Bronchial epithelial cell (primary cell): Measurements from ENCODE around the gene LIMS2. TPM values are rescaled to one million over a fixed set of nuclear protein-coding genes. Genes with fewer than 3 reads are reported as not detected.

Experiments
- DNase-seq: peaks from one replicate; pipeline ENCODE4 v3.0.0-alpha.2; 2010; ENCODE audit warnings: low read depth
- FAIRE-seq: peaks from 2 replicates; lab custom pipeline; 2011; peaks lifted over from hg19 to GRCh38; lab: Jason Lieb, UNC
- H3K27me3 ChIP-seq: 2 replicates; pipeline ENCODE4 v1.5.1; 2011; ENCODE audit warnings: low read length; ENCODE audit not compliant: control insufficient read depth, insufficient read depth
- H3K36me3 ChIP-seq: 2 replicates; pipeline ENCODE4 v1.5.1; 2011; ENCODE audit warnings: low read length; ENCODE audit not compliant: control insufficient read depth, insufficient read depth
- H3K4me3 ChIP-seq: 2 replicates; pipeline ENCODE4 v1.5.1; 2011; ENCODE audit warnings: mild to moderate bottlenecking, low read depth, low read length, control low read depth
- CTCF ChIP-seq: IDR thresholded peaks from 2 replicates; pipeline ENCODE4 v1.5.1; 2011; ENCODE audit warnings: mild to moderate bottlenecking, moderate library complexity, low read length, control low read depth, inconsistent platforms; ENCODE audit not compliant: insufficient read depth, severe bottlenecking
- total RNA-seq: library from RNA; depleted of rRNA; stranded (reverse); fragments of >200 nt; gene quantifications from 2 replicates; pipeline ENCODE4 v1.2.1, GENCODE V29; 2014

LIMS2 gene
- total RNA-seq, 1 donor from 2014 or later, result 0.79 TPM

- TF ChIP-seq CTCF, result no peak
- no peak for DNase-seq
- H3K36me3 ChIP-seq, result no peaks in the 10 kb centered on the region
- H3K4me3 ChIP-seq, result no peak overlapping the region
- H3K27me3 ChIP-seq, result no peaks in the 10 kb centered on the region
- no peak for FAIRE-seq
These were observed 18.6 kb downstream of the LIMS2 start for GRCh38 chr2:127656569-127657231.

- DNase-seq (no peak), FAIRE-seq (no peak)
- Histone ChIP-seq H3K4me3 (no peak overlapping the region), H3K36me3 (no peaks in the 10 kb centered on the region), H3K27me3 (no peaks in the 10 kb centered on the region)
- no peak for TF ChIP-seq CTCF
These were observed 19.9 kb downstream of the LIMS2 start for GRCh38 chr2:127655209-127656073.

- no peak for TF ChIP-seq CTCF
- H3K27me3 ChIP-seq, result no peaks in the 10 kb centered on the region
- FAIRE-seq (no peak), DNase-seq (no peak)
- no peak overlapping the region for H3K4me3 ChIP-seq
- H3K36me3 ChIP-seq, result no peaks in the 10 kb centered on the region
These were observed 20.5 kb downstream of the LIMS2 start for GRCh38 chr2:127654838-127655175.

GRCh38 chr2:127654084-127654837 is 21.1 kb downstream of the LIMS2 start:
- H3K36me3 ChIP-seq, result no peaks in the 10 kb centered on the region
- no peak for TF ChIP-seq CTCF
- H3K27me3 ChIP-seq, result no peaks in the 10 kb centered on the region
- DNase-seq, result no peak
- no peak for FAIRE-seq
- H3K4me3 ChIP-seq, result no peak overlapping the region

- no peak for FAIRE-seq
- TF ChIP-seq CTCF, result no peak
- H3K27me3 ChIP-seq, result no peaks in the 10 kb centered on the region
- H3K4me3 ChIP-seq, result no peak overlapping the region
- no peak for DNase-seq
- no peaks in the 10 kb centered on the region for H3K36me3 ChIP-seq
These were observed 21.8 kb downstream of the LIMS2 start for GRCh38 chr2:127653421-127654083.
